ENCODE measurements around the gene CCL20. TPM values are rescaled to one million over a fixed set of nuclear protein-coding genes. Genes with fewer than 3 reads are reported as not detected.

Gene CCL20
- total and polyA plus RNA-seq, 8 donors = 1.8 to 75.8 (median 11.6) TPM; not detected in 2

DNA sequence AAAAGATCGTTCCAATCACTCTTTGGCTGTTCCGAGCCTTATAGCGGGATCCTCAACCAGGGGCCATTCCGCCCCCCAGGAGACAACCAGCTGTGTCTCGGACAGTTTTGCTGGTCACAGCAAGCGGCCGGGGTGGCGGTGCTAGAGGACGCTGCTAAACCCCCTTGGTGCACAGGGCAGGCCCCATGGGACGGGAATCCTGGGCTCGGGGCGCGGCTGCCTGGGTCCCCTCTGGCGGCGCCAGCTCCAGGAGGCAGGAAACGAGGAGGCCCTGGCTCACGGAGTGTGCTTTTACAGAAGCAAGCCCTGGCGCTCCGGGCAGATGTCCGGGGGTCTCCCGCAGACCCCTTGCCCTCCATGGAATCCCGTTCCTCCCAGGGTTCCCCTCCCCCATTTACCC is 45.8 kb upstream of the CCL20 start:
- H3K27ac ChIP-seq = no peak overlapping the region
- H3K36me3 ChIP-seq = no peaks in the 10 kb centered on the region
- H3K27me3 ChIP-seq = no peaks in the 10 kb centered on the region
- H3K4me1 ChIP-seq = peaks cover 0 to 9% (median 2%) of the 10 kb centered on the region in 4 donors
- 84 to 97% (median 94%) methylated on average over 7 to 22 of the region's 22 CpGs for WGBS, 5 donors
- intact Hi-C loops (cut with DNase I; ENCODE audit: low total_unique reads) = loop anchor here (5.0 to 10.0 kb wide), 2 partner anchors 106 to 363 kb away; no protein-coding TSS in a partner anchor
- TF ChIP-seq, protein P1, sequence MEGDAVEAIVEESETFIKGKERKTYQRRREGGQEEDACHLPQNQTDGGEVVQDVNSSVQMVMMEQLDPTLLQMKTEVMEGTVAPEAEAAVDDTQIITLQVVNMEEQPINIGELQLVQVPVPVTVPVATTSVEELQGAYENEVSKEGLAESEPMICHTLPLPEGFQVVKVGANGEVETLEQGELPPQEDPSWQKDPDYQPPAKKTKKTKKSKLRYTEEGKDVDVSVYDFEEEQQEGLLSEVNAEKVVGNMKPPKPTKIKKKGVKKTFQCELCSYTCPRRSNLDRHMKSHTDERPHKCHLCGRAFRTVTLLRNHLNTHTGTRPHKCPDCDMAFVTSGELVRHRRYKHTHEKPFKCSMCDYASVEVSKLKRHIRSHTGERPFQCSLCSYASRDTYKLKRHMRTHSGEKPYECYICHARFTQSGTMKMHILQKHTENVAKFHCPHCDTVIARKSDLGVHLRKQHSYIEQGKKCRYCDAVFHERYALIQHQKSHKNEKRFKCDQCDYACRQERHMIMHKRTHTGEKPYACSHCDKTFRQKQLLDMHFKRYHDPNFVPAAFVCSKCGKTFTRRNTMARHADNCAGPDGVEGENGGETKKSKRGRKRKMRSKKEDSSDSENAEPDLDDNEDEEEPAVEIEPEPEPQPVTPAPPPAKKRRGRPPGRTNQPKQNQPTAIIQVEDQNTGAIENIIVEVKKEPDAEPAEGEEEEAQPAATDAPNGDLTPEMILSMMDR (IDR thresholded peaks at IDR 0.05) = no peak
- TF ChIP-seq POLR2AphosphoS5 (IDR thresholded peaks at IDR 0.05) (no peak), EP300 (IDR thresholded peaks at IDR 0.05) (no peak), POLR2A (IDR thresholded peaks at IDR 0.05) (no peak)
- H3K4me3 ChIP-seq = no peak overlapping the region
- DNase-seq = no peak
- no peaks in the 10 kb centered on the region for H3K9me3 ChIP-seq

GRCh38 chr2:227772197-227772661 is 41.4 kb upstream of the CCL20 start:
- Histone ChIP-seq H3K27ac (no peak overlapping the region), H3K9me3 (no peaks in the 10 kb centered on the region), H3K4me1 (no peaks in the 10 kb centered on the region), H3K36me3 (no peaks in the 10 kb centered on the region), H3K4me3 (no peak overlapping the region), H3K27me3 (no peaks in the 10 kb centered on the region)
- intact Hi-C loops (cut with DNase I; ENCODE audit: low total_unique reads) = no loop called here
- TF ChIP-seq, protein P1 (IDR thresholded peaks at IDR 0.05) = no peak
- TF ChIP-seq POLR2AphosphoS5 (IDR thresholded peaks at IDR 0.05) (no peak), EP300 (IDR thresholded peaks at IDR 0.05) (no peak), POLR2A (IDR thresholded peaks at IDR 0.05) (no peak)
- no peak for DNase-seq
- WGBS, 5 donors = 49 to 67% (median 54%) methylated on average over 5 of the region's 5 CpGs

DNA sequence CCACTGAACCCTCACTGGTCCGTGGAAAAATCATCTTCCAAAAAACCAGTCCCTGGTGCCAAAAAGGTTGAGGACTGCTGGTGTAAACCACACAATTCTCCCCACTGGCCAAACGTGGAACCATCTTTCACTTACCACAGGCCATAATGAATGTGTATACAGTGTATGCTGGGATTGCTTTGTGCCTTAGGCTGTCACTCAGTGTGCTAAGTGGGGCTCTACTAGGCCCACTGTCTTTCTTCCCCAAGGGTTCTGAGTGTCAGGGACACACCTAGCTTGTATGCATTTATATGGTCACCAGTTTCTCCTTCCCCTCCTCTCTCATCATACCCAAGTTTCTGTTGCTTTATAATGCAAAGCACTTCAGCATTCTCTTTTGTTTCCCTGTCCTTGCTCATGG is 40.7 kb upstream of the CCL20 start:
- DNase-seq = no peak
- no peaks in the 10 kb centered on the region for H3K4me1 ChIP-seq
- no peaks in the 10 kb centered on the region for H3K27me3 ChIP-seq
- no peak overlapping the region for H3K4me3 ChIP-seq
- H3K9me3 ChIP-seq = no peaks in the 10 kb centered on the region
- no peak overlapping the region for H3K27ac ChIP-seq
- intact Hi-C loops (cut with DNase I; ENCODE audit: low total_unique reads) = no loop called here
- TF ChIP-seq EP300 (IDR thresholded peaks at IDR 0.05) = no peak
- TF ChIP-seq POLR2AphosphoS5 (IDR thresholded peaks at IDR 0.05) = no peak
- no peak for TF ChIP-seq POLR2A (IDR thresholded peaks at IDR 0.05)
- WGBS, 5 donors = 48 to 63% (median 57%) methylated on average over 2 of the region's 2 CpGs
- no peaks in the 10 kb centered on the region for H3K36me3 ChIP-seq

- no peak overlapping the region for H3K27ac ChIP-seq
- no peak overlapping the region for H3K4me3 ChIP-seq
- no peaks in the 10 kb centered on the region for H3K9me3 ChIP-seq
- H3K36me3 ChIP-seq = no peaks in the 10 kb centered on the region
- no peaks in the 10 kb centered on the region for H3K27me3 ChIP-seq
- peak in 1 of 2 donors; percentile 32 for DNase-seq
- H3K4me1 ChIP-seq = no peaks in the 10 kb centered on the region
- TF ChIP-seq, protein P1 (IDR thresholded peaks at IDR 0.05) = peak in 1 of 7 experiments; percentile 27
- TF ChIP-seq POLR2AphosphoS5 (IDR thresholded peaks at IDR 0.05) = no peak
- TF ChIP-seq EP300 (IDR thresholded peaks at IDR 0.05) = no peak
- no peak for TF ChIP-seq POLR2A (IDR thresholded peaks at IDR 0.05)
- 49 to 63% (median 56%) methylated on average over 15 of the region's 15 CpGs for WGBS, 5 donors
- intact Hi-C loops (cut with DNase I; ENCODE audit: low total_unique reads) = no loop called here
These were observed 39.5 kb upstream of the CCL20 start for GRCh38 chr2:227774011-227774624.
